GM19035 (cell line): ENCODE results near the gene TGFBR2.
A peak's percentile ranks its signal among the peaks of the same experiment; 100 is the strongest.
"Not testable (repeated sequence)": the region's sequence is repeated elsewhere in the genome, so short reads cannot be mapped to it uniquely, and the experiment has no call there.

Source experiments
- ATAC-seq: cut with Tn5 transposase; IDR thresholded peaks from one replicate; pipeline ENCODE4 v1.9.1; 2021; ENCODE audit not compliant: unreplicated experiment

Gene TGFBR2

DNA sequence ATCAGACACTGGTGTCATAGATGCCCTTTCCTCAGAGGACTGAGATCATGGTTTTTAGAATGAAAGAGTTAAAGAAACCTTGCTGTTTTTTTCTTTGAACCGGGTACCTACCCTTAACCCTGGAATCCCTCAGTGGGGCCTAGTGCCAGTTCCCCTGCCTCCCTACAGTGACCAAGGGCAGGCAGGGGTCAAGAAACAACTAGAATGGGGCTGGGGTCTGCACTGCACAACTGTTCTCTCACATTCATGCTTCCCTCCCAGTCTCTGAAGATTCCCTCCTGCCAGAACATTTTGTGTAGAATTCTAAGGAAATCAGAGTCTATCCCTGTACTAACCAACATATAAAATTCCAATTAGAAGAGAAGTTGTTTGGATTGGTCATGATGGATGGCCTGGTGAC lies 47.9 kb downstream of the TGFBR2 start:
- no peak for ATAC-seq

DNA sequence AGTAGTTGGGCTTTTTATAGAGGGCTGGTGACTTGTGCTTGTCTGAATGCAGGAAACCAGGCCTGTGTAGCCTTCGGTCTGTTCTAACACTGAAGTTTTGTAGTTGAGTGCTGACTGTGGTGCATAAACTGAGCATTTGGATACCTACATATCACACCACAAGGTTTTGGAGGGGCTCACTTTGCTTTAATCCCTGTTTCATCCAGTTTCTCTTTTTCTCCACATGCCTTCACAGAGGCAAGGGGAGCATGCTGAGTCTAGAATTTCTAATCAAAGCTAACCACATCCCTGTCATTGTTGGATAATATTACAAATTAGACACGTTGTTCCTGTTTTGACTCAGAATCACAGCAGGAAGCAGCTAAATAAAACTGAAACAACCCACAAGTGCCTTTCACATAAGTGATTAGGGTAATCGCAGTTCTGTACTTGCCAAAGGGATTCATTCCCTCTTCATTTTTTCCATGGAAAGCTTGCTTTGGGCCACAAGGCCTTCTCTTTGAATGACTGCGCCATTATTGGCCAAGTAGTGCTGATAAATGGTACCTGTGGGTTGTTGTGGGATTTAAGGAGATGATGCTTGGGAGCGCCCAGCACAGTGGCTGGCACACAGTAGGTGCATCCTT lies 48.9 kb downstream of the TGFBR2 start:
- no peak for ATAC-seq

DNA sequence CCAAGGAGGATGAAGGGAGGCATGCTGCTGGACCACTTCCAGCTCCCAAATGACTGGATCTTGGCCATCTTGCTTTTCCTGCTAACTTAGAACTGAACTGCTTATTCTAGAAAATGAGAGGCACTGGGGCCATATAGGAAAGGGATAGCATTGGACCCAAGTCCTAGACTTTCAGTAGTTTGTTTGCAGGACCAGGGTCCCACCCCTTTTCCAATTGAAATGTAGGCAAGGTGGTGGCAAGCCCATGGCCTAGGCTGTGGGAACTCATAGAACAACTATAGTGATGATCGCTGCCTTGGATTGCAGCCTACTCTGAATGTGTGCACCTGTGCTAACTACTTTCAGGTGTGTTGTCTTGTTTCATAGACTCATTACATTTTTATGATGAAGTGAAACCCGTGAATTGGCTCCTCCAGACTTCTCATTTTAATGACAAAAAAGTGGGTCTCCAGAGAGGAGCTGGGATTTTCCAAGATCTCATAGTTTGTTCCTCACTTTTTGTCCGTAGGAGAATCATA lies 50.3 kb downstream of the TGFBR2 start:
- ATAC-seq, result no peak

DNA sequence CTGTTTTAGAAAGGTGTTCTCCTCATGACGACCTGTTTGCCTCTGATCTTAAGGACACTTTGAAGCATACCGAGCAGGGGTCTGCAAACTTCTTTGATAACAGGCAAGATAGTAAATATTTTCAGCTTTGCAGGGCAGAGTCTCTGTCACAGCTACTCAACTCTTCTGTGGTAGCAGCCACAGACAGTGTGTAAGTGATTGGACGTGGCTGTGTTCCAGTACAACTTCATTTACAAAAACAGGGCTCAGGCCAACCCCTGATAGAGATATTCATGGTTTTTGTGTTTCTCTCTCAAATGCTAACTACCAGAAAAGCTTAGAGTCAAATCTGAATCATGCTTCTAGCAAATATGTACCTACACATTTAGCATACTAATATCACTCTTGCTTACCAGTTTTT lies 51.5 kb downstream of the TGFBR2 start:
- ATAC-seq, result peak; percentile 19

DNA sequence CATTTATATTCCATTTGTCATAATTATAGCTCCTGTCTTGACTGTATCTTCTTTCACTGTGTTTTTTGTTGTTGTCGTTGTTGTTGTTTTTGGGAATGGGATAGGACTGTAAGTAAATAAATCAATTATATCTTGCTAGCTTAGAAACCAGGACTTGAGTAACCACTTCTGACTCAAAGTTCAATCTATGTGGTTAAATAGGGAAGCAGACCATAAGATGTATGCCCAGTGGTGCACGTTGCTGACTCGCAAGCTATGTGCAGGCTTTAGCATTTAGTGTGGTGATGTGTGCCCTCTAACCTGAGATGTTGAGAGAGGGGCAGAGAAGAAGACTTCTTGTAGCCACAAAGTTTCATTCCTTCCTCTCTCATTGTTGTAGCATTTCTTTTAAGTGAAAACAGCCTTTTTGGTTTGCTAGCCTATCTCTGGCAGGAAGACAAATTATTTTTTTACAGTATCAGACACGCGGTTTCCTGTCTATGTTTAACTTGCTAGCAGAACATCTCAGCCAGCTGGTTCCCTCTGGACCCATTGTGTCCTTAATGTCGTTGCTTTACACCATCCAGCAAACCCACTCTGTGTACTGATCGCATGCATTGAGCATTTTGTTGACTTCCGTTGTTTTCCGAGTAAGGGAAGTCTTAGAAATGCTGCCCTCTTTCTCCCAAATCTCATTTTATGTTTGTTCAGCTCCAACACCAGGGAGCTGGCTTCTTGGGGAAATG lies 52.1 kb downstream of the TGFBR2 start:
- peak; percentile 88 for ATAC-seq

DNA sequence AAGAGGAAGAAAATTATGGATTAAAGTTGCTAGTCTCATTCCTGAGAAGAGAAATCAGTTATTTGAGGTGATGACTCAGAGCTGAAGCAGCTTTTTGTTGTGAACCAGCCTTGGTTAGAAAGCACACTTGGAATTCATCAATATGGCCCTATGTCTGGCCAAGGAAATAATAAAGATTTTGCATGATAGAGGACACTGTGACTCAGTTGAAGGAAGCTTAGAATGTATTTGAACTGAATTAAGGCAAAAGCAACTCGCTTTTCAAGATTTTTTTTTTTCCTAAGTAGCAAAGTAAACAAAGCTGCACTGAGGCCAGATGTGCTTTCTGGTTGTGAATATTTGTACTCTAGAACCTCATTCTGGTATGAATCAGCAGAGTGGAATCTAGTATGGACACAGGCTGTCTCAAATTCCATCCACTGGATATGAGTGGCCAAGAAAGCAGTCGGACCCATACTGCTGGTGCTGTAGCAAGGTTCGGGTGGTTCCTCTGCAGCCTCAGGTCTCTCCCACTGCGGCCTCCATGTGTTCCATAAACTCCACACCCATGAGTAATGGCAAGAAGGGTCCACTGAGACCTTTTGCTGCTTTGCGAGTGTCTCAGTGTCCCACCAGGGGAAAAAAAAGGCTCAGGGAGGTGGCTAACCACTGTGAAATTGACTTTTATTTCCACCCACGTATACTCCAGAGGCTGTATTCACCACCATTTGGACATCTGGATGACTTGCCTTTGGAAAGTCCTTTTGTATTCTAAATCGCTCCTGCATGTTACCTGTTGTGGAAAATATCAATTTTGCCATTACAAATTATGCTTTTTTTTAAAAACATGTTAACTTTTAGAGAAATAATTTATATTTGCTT lies 53.1 kb downstream of the TGFBR2 start:
- no peak for ATAC-seq

DNA sequence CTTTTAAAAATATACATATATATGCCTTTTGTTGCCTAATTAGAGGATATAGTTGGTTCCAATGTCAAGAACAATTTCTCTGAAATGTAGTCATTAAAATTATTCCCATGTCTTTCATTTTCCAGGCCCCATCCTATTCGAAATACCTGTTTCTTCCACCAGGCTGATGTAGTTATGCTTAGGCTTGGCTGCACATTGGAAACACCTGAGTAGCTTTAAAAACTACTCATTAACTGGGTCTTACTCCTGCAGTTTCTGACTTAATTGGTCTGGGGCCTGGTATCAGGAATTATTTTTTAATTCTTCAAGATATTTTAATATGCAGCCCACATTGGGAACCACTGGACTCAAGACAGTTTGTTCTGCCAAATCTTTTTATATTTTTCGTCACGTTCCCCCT lies 53.7 kb downstream of the TGFBR2 start:
- no peak for ATAC-seq

DNA sequence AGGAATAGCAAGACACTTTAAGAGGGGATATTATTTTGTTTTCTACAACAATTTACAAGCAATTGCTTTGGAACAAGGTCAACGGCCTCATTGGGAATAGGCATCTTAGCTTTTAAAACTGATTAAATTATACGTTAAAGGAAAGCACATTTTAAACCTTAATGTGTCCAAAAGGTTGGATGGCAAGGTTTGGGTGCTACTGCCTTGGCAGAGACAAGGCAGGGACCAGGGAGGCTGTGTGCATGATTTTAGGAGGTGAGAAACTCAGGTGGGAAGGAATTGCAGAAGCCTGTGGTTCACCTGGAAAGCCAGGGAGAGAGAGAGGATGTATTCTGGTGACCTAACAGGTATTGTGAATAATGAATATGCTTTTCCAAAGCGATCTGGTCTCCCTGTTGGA lies 54.3 kb downstream of the TGFBR2 start:
- ATAC-seq, result no peak

DNA sequence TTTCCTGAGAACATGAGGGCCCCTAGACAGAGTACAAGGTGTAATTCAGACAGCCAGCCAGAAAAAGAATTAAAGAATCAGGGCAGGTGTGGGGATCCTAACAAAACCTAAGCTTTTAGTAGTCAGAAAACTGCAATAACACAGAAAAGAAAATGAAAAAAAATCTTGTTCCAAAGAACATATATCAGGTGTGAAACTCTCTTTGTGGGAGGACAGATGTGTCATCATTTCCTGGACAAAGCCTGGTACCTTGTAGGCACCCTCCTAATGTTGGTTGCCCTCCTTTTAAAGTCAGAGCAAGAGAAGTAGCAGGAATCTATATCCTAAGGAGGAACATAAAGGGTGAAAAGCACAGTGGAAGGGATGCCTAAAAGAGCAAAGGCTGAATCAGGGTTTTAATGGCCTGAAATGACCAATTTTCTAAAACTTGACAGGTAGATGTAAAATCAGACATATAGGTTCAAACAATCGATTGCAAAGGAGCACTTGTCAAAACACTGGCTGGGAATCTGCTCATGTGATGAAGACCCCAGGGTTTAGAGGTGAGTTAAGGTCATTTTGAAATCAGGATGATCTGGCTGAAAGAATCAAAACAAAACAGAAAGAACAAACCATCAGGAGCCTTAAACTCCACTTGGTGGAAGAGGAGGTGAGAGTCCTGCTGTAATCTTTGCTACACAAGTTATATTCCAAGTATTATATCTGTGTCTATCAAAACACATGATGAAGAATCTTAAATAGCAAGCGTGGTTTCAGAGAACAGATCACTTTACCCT lies 54.9 kb downstream of the TGFBR2 start:
- no peak for ATAC-seq

DNA sequence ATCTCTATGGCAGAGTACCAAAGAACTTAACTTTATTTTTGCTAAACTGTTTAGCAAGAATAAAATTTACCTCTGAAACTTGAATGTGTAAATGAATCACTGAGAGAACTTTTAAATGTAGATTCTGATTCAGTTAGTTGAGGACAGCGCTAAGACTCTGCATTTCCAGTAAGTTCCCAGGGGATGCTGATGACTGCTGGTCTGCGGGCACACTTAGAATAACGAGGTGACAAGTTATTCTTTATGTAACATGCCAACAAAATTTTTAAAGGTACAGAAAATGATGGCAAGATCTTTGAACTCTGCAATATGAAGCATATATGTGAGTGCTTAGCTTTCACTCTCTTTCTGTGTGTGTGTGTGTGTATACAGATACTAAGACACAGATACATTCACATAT lies 56.4 kb downstream of the TGFBR2 start:
- no peak for ATAC-seq

DNA sequence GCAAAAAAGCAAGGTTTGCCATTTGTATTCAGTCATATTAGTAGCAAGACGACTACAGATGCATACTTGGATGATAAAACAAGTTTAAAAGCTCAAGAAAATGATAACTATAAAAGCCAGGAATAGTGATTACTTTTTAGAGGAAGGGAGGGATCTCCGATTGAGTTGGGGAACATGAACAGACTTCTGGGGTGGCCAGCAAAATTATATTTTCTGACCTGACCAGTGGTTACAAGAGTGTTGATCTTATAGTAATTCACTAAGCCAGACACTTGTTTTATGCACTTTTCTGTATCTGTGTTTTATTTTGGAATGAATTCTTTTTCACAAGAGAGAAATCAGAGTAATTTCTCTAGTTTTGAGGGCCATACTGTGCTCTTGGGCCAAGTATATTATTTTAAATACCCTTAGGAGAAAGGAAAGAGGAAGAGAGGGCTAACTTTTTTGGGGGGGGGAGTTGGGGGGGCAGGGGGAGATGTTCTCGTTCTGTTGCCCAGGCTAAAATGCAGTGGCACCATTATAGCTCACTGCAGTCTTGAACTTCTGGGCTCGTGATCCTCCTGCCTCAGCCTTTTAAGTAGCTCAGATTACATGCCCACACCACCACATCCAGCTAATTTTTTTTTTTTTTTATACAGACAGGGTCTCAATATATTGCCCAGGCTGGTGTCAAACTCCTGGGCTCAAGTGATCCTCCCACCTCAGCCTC lies 57.3 kb downstream of the TGFBR2 start:
- ATAC-seq, result no peak

DNA sequence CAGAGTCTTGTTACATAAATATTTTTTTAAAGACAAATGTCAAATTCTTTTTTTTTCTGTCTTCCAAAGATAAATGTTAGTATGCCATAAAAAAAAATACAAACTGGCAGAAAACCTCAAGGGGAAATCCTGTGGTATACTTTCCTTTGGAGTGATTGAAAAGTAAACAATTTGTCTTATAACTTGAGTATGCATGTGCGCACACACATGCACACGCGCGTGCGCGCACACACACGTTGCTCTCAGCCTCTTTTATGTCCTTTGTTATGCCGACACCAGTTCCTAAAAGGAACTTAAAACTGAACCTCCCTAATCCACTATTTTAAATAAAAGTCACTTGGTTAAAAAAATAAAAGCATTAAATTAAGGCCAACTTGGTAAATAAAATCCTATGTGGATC lies 58.1 kb downstream of the TGFBR2 start:
- ATAC-seq, result no peak

DNA sequence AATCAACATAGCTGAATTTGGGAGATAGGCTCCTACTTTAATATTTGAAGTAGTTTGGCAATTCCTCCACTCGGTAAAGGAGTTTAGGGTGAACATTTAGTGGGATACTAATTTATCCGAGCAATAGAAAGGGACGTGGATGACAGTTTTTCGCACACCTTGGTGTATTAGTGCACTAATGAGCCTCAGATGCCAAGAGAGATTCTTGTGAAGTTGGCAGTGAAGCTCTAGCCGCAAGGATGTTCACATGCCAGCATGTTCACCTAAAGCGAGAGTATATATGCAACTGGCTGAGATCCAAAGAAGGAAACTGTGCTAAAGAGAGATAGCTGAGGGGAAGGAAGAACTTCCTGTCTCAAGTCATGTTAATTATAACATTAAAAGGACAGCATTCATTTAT lies 58.5 kb downstream of the TGFBR2 start:
- no peak for ATAC-seq

DNA sequence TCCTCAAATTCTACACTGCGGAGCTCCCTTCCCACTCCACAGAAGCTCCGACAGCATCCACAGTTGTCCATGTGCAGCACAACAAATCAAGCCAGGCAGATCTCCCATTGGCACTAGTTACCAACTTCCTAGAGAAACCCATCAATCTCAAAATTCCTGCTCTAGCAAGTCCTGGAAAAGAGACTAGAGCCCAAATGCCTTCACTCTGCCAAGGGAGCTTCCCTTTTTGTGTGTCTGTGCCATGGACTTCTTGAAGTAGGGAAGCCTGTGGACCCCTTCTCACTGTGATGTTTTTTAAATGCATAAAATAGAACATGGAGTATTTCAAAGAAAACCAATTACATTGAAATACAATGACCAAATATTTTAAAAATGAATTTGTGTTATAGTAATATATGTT lies 59.1 kb downstream of the TGFBR2 start:
- ATAC-seq, result no peak

DNA sequence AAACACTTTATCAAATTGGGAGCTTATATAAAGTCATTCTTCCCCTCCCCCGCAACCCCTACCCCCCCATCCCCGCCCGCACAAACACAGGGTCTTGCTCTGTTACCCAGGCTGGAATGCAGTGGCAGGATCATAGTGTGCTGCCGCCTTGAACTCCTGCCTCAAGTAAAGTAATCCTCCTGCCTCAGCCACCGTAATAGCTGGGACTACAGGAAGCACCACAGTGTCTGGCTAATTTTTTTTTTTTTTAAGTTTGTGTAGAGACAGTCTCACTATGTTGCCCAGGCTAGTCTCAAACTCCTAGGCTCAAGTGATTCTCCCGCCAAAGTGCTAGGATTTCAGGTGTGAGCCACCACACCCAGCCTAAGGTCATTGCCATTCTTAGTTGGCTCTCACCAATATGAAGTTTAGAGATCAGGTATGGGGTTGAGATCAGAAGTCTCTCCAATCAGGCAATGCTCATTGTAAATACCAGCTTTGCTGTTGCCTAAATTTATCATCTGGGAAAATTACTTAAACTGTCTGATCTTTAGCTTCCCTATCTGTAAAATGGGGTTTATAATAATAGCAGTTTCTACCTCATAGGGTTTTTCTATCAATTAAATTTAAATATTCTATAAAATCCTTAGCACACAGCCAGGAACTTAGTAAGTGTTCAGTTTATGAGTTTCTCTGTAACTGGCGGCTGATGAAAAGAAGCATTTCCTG lies 60.3 kb downstream of the TGFBR2 start:
- ATAC-seq, result no peak

DNA sequence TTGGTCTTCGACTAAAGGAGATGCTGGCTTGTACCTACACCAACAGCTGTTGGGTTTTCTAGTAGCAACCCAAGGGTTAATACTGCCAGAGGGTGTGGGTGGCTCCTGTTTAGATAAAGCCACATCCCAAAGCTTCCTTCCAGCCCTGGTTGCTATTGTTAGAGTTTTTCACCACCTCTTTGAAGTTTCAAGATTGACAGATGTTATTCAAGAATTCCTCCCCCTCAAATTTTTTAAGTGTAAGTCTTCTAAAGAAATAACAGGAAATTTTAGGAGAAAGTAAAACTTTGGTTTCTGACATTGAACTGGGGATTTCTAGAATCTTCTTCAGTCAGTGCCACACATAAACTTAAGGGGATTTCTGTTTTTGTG lies 60.9 kb downstream of the TGFBR2 start:
- no peak for ATAC-seq

DNA sequence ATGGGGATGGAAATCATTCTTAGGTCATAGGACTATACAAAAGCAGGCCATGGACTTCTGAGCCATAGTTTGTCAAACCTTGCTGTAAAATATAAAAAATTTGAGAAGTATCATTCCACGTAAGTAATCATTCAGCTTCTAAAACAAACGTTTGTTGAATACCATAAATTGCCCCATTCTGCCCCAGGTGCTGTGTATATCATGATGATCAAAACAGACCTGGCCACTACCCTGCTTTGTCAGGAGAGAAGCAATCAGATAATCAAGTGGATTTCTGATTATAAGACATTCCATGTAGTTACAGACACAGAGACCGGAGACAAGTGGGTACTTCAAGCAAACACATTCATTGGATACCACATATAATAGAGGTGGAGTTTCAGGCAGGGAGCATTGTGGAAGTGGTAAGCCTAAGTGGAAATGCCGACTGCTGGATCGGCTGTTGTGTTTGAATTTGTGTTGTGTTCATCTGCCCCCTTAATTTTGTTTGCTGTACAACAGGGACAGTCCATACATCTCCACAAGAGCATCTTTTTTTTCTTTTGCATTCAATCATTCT lies 61.7 kb downstream of the TGFBR2 start:
- no peak for ATAC-seq

DNA sequence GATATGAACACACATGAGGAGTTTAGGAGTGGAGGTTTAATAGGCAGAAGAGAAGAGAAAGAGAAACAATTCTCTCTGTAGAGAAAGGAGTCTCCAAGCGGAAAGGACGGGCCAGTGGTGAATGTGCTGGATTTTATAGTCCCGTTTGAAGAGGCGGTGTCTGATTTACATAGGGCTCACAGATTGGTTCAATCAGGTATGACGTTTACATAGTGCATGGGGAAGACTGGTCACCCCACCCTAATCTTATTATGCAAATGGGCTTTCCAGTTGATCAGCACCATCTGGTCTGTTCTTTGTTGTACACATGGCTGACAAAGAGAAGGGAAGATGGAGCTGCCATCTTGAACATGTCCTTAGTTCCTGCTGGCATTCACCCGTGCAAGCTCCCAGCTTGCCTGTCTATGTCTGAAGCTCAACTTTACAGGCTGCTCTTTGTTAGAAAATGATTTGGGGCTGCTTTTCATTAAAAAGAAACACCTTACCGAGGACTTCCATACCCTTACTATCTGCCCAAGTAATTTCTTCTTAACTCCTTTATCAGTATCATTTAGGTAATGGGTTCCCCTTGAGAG lies 63.0 kb downstream of the TGFBR2 start:
- not testable (repeated sequence) for ATAC-seq

DNA sequence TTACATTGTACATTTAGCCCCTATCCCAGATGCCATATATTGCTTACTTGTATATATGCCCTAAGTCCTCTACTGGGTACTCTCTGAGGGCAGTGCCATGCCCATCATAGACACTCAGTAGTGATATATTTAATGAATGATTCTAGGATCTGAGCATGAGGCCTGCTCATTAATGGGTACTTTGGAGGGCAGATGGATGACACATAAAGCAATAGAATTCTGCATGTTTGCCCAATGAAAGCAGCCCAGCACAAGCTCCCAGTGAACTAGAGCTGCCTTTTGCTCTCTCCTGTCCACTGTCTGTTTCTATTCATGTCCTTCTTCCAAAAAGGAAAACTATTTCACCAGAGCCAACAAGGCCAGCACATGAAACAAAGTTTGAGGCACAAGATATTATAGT lies 63.9 kb downstream of the TGFBR2 start:
- no peak for ATAC-seq
